H1 (cell line): ENCODE measurements around the gene TAS2R38. TPM values are rescaled to one million over a fixed set of nuclear protein-coding genes. Genes with fewer than 3 reads are reported as not detected.

Experiments used
- CTCF ChIA-PET: fragments of 300-600 bp; sonication (Branson Sonifier 250); formaldehyde crosslinking; loops from one replicate; lab custom pipeline; 2021; ENCODE audit not compliant: partially characterized antibody; lab: Charles Lee
- POLR2A ChIA-PET: fragments of 300-600 bp; sonication (Branson Sonifier 250); formaldehyde crosslinking; loops from one replicate; lab custom pipeline; 2021; ENCODE audit warnings: inconsistent platforms; ENCODE audit not compliant: partially characterized antibody; lab: Charles Lee
- DNase-seq, 2 experiments: peaks; one replicate each; pipeline versions ENCODE4 v3.0.0 to v3.0.0-alpha.2; 2010 to 2022; ENCODE audit warnings: low spot score in 2 of 2, low read depth in 1 of 2, mixed read lengths in 1 of 2
- FAIRE-seq: peaks from 2 replicates; lab custom pipeline; 2011; peaks lifted over from hg19 to GRCh38; lab: Jason Lieb, UNC
- H2AFZ ChIP-seq: 2 replicates; pipeline ENCODE4 v1.8.1; 2012; ENCODE audit warnings: low read length, inconsistent platforms
- H2AK5ac ChIP-seq: 2 replicates; pipeline ENCODE4 v1.6.1; 2013; ENCODE audit warnings: low read depth, low read length
- H2BK120ac ChIP-seq: replicated peaks from 2 replicates; pipeline ENCODE3; 2013; ENCODE audit warnings: low read depth, low read length, inconsistent platforms
- H2BK12ac ChIP-seq: 2 replicates; pipeline ENCODE4 v1.6.1; 2013; ENCODE audit warnings: low read depth, low read length
- H2BK15ac ChIP-seq: 2 replicates; pipeline ENCODE4 v1.6.1; 2013; ENCODE audit warnings: low read length
- H2BK20ac ChIP-seq: 2 replicates; pipeline ENCODE4 v1.6.1; 2013; ENCODE audit warnings: low read length
- H2BK5ac ChIP-seq: 2 replicates; pipeline ENCODE4 v1.6.1; 2013; ENCODE audit warnings: low read depth, low read length
- H3K14ac ChIP-seq: 2 replicates; pipeline ENCODE4 v1.6.1; 2013; ENCODE audit warnings: inconsistent platforms; ENCODE audit not compliant: insufficient read length
- H3K18ac ChIP-seq: 2 replicates; pipeline ENCODE4 v1.6.1; 2013; ENCODE audit warnings: low read length; ENCODE audit errors: extremely low read depth
- H3K23ac ChIP-seq: 2 replicates; pipeline ENCODE4 v1.6.1; 2013; ENCODE audit warnings: inconsistent platforms; ENCODE audit not compliant: insufficient read length
- H3K23me2 ChIP-seq: 2 replicates; pipeline ENCODE4 v1.6.1; 2013; ENCODE audit warnings: low read depth, low read length
- H3K27ac ChIP-seq: 2 replicates; pipeline ENCODE4 v1.6.1; 2011; ENCODE audit warnings: low read depth, low read length, inconsistent platforms
- H3K27me3 ChIP-seq, 4 experiments: replicated peaks in 1 of 4; 1 replicate in 1 of 4; 2 replicates in 3 of 4; pipeline versions ENCODE4 v1.6.1 to v1.8.1; 2011 to 2013; ENCODE audit warnings: low read length in 3 of 4, mild to moderate bottlenecking in 3 of 4, inconsistent platforms in 2 of 4, mixed read lengths in 2 of 4, moderate library complexity in 1 of 4; ENCODE audit not compliant: control insufficient read depth in 3 of 4, insufficient read depth in 3 of 4; ENCODE audit errors: extremely low read depth in 1 of 4
- H3K36me3 ChIP-seq, 4 experiments: 2 replicates each; pipeline versions ENCODE4 v1.6.1 to v1.8.1; 2011 to 2013; ENCODE audit warnings: mild to moderate bottlenecking in 4 of 4, low read length in 3 of 4, moderate library complexity in 2 of 4, control low read depth in 1 of 4, inconsistent platforms in 1 of 4; ENCODE audit not compliant: insufficient read depth in 4 of 4, control insufficient read depth in 2 of 4
- H3K4ac ChIP-seq: replicated peaks from 2 replicates; pipeline ENCODE3; 2013; ENCODE audit warnings: low read length, low read depth, mixed read lengths, inconsistent platforms; ENCODE audit not compliant: insufficient read length
- H3K4me1 ChIP-seq, 4 experiments: replicated peaks in 1 of 4; 1 replicate in 1 of 4; 2 replicates in 3 of 4; pipeline versions ENCODE4 v1.6.1 to v1.8.1; 2011 to 2013; ENCODE audit warnings: low read length in 3 of 4, inconsistent platforms in 2 of 4, mixed read lengths in 1 of 4; ENCODE audit not compliant: insufficient read depth in 4 of 4, control insufficient read depth in 3 of 4
- H3K4me2 ChIP-seq, 2 experiments: 2 replicates each; pipeline versions ENCODE4 v1.6.1 to v1.8.1; 2011 to 2013; ENCODE audit warnings: low read depth in 2 of 2, low read length in 2 of 2, control low read depth in 1 of 2, inconsistent platforms in 1 of 2, mild to moderate bottlenecking in 1 of 2; ENCODE audit not compliant: insufficient read depth in 1 of 2
- H3K4me3 ChIP-seq, 4 experiments: fragments of 200-600, 300-600 bp in 1 of 4; sonication (generic), shearing (Covaris generic), sonication (Bioruptor Twin) in 1 of 4; 2 replicates each; pipeline versions ENCODE4 v1.5.1 to v1.8.1; 2011 to 2016; ENCODE audit warnings: low read length in 4 of 4, low read depth in 3 of 4, control low read depth in 2 of 4, inconsistent platforms in 2 of 4, mild to moderate bottlenecking in 2 of 4, mixed read lengths in 1 of 4, moderate library complexity in 1 of 4; ENCODE audit not compliant: insufficient read depth in 2 of 4; ENCODE audit errors: extremely low read depth in 1 of 4
- H3K56ac ChIP-seq: replicated peaks from 2 replicates; pipeline ENCODE3; 2013; ENCODE audit warnings: low read depth, mild to moderate bottlenecking, mixed read lengths, low read length, inconsistent platforms; ENCODE audit not compliant: insufficient read length
- H3K79me1 ChIP-seq: 2 replicates; pipeline ENCODE4 v1.6.1; 2013; ENCODE audit warnings: low read depth, low read length, control low read depth
- H3K79me2 ChIP-seq, 2 experiments: 2 replicates each; pipeline versions ENCODE4 v1.6.1 to v1.8.1; 2012 to 2013; ENCODE audit warnings: low read length in 2 of 2, mild to moderate bottlenecking in 2 of 2, inconsistent platforms in 1 of 2; ENCODE audit not compliant: insufficient read depth in 2 of 2, control insufficient read depth in 1 of 2
- H3K9ac ChIP-seq, 4 experiments: replicated peaks in 1 of 4; 1 replicate in 1 of 4; 2 replicates in 3 of 4; pipeline versions ENCODE4 v1.6.1 to v1.8.1; 2011 to 2013; ENCODE audit warnings: low read depth in 3 of 4, low read length in 3 of 4, control low read depth in 2 of 4, mild to moderate bottlenecking in 2 of 4, moderate library complexity in 2 of 4, inconsistent platforms in 1 of 4; ENCODE audit errors: extremely low read depth in 1 of 4
- H3K9me3 ChIP-seq, 2 experiments: 2 replicates each; pipeline versions ENCODE4 v1.6.1 to v1.8.1; 2012 to 2013; ENCODE audit warnings: mild to moderate bottlenecking in 2 of 2, moderate library complexity in 2 of 2, control low read depth in 1 of 2, inconsistent platforms in 1 of 2, low read depth in 1 of 2, low read length in 1 of 2, mixed read lengths in 1 of 2; ENCODE audit not compliant: insufficient read depth in 2 of 2
- H4K20me1 ChIP-seq, 2 experiments: replicated peaks in 1 of 2; 2 replicates each; pipeline versions ENCODE3 to v1.8.1; 2011 to 2013; ENCODE audit warnings: inconsistent platforms in 2 of 2, low read length in 2 of 2, mild to moderate bottlenecking in 1 of 2; ENCODE audit not compliant: insufficient read depth in 2 of 2, control insufficient read depth in 1 of 2
- H4K5ac ChIP-seq: 2 replicates; pipeline ENCODE4 v1.6.1; 2013; ENCODE audit warnings: low read length, low read depth, mixed read lengths, inconsistent platforms; ENCODE audit not compliant: insufficient read length
- H4K8ac ChIP-seq: 2 replicates; pipeline ENCODE4 v1.8.0; 2013; ENCODE audit warnings: mild to moderate bottlenecking, moderate library complexity, low read length, inconsistent platforms; ENCODE audit not compliant: insufficient read depth; ENCODE audit errors: extremely low read depth
- H4K91ac ChIP-seq: replicated peaks from 2 replicates; pipeline ENCODE3; 2013; ENCODE audit warnings: low read length, mixed read lengths, inconsistent platforms; ENCODE audit not compliant: insufficient read length
- CHD1 ChIP-seq: IDR thresholded peaks from 2 replicates; pipeline ENCODE4 v1.6.1; 2012; ENCODE audit warnings: low read depth, low read length, improper control_type of control experiment
- CTBP2 ChIP-seq: IDR thresholded peaks from 2 replicates; pipeline ENCODE4 v1.7.0; 2011; ENCODE audit warnings: borderline replicate concordance, mild to moderate bottlenecking, moderate library complexity, mixed read lengths, low read length; ENCODE audit not compliant: insufficient read depth, insufficient read length
- GTF2F1 ChIP-seq: IDR thresholded peaks from 2 replicates; pipeline ENCODE4 v1.6.1; 2012; ENCODE audit warnings: low read depth, low read length, improper control_type of control experiment, borderline replicate concordance
- KDM4A ChIP-seq: IDR thresholded peaks from one replicate; pipeline ENCODE4 v1.7.1; 2012; ENCODE audit warnings: low read depth, mild to moderate bottlenecking, moderate library complexity, low read length, inconsistent platforms; ENCODE audit not compliant: severe bottlenecking
- MAFK ChIP-seq: IDR thresholded peaks from 2 replicates; pipeline ENCODE4 v1.6.1; 2012; ENCODE audit warnings: low read depth, mild to moderate bottlenecking, improper control_type of control experiment, low read length
- POU5F1 ChIP-seq: IDR thresholded peaks from 2 replicates; pipeline ENCODE4 v1.6.1; 2011; ENCODE audit warnings: low read depth, mild to moderate bottlenecking, low read length, moderate library complexity
- TCF12 ChIP-seq: IDR thresholded peaks from 2 replicates; pipeline ENCODE4 v1.6.1; 2011; ENCODE audit warnings: low read depth, mild to moderate bottlenecking, low read length
- TEAD4 ChIP-seq: IDR thresholded peaks from 2 replicates; pipeline ENCODE4 v1.6.1; 2012; ENCODE audit warnings: low read depth, low read length, inconsistent platforms, mixed read lengths
- WGBS, 2 experiments: shearing (Covaris generic) in 1 of 2; methylation state at CpG; one replicate each; pipeline versions ENCODE4 v1.1.6 to v1.1.7; 2013 to 2015; ENCODE audit warnings: low lambda C conversion rate in 2 of 2, mixed read lengths in 2 of 2, inconsistent platforms in 1 of 2, low coverage in 1 of 2, missing lambda C conversion rate in 1 of 2; ENCODE audit not compliant: insufficient replicate concordance in 2 of 2, insufficient coverage in 1 of 2, insufficient read length in 1 of 2; ENCODE audit errors: extremely low coverage in 1 of 2, missing lambda C conversion rate in 1 of 2; 5-methylcytosine and 5-hydroxymethylcytosine counted together
- polyA plus RNA-seq, 7 experiments: library from polyadenylated mRNA; depleted of rRNA in 3 of 7; stranded (reverse) in 5 of 7; unstranded in 2 of 7; fragments of >200 nt in 5 of 7; fragments of 200-250 nt in 2 of 7; gene quantifications; 1 replicate in 5 of 7; 2 replicates in 1 of 7; 4 replicates in 1 of 7; pipeline versions ENCODE4 v1.2.1 to v1.2.3, GENCODE V29; 2011 to 2013; ENCODE audit warnings: missing spikeins in 2 of 7, mixed read lengths in 2 of 7
- total RNA-seq: library from RNA; stranded (reverse); fragmentation: NEBNext Ultra II Directional; extraction: Animal tissue kit (Norgen Biotek cat#: 25700); gene quantifications from 2 replicates; pipeline ENCODE4 v1.2.1, GENCODE V29; 2021
- TF ChIP-seq, protein P1 (sequence below), 3 experiments: IDR thresholded peaks; 1 replicate in 2 of 3; 2 replicates in 1 of 3; pipeline versions ENCODE4 v1.5.1 to v1.6.1; 2011; ENCODE audit warnings: low read length in 3 of 3, mild to moderate bottlenecking in 3 of 3, inconsistent platforms in 2 of 3, low read depth in 1 of 3, moderate library complexity in 1 of 3; ENCODE audit not compliant: insufficient read depth in 1 of 3; ENCODE audit errors: control extremely low read depth in 1 of 3
- TF ChIP-seq, protein P2 (sequence below): IDR thresholded peaks from 2 replicates; pipeline ENCODE4 v1.6.1; 2012; ENCODE audit warnings: low read length, inconsistent platforms

TAS2R38 gene
- total and polyA plus RNA-seq, 2 of the 8 experiments (the other 6 are each of a cell fraction or from before 2014, with no cell fraction given) = 0.11 TPM; not detected in 1

DNA sequence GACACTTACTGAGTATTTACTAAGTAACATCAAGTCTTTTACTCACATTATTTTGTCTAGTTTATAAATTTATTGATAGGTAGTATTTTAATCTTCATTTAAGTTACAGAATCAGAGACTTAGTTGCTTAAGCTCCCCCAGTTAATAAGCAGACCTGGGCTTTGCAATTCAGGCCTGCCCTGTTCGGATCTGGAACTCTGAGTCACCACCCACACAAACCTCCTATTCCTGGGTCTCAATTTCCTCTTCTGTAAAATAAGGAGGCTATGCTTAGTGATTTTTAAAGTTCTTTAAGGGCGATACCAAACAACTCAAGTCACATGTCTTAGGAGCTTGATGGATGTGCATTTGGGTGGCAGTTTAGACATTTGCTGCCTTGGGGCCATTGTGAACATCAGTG lies 18.6 kb upstream of the TAS2R38 start:
- POLR2A ChIA-PET = no interaction called here
- TF ChIP-seq, protein P1, sequence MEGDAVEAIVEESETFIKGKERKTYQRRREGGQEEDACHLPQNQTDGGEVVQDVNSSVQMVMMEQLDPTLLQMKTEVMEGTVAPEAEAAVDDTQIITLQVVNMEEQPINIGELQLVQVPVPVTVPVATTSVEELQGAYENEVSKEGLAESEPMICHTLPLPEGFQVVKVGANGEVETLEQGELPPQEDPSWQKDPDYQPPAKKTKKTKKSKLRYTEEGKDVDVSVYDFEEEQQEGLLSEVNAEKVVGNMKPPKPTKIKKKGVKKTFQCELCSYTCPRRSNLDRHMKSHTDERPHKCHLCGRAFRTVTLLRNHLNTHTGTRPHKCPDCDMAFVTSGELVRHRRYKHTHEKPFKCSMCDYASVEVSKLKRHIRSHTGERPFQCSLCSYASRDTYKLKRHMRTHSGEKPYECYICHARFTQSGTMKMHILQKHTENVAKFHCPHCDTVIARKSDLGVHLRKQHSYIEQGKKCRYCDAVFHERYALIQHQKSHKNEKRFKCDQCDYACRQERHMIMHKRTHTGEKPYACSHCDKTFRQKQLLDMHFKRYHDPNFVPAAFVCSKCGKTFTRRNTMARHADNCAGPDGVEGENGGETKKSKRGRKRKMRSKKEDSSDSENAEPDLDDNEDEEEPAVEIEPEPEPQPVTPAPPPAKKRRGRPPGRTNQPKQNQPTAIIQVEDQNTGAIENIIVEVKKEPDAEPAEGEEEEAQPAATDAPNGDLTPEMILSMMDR (IDR thresholded peaks at IDR 0.05; ENCODE audit: control extremely low read depth in 1 of 3, insufficient read depth in 1 of 3, low read depth in 1 of 3, low read length in 3 of 3) = no peak
- no peak for TF ChIP-seq TEAD4
- no peak for TF ChIP-seq GTF2F1
- TF ChIP-seq CTBP2 = no peak
- no peak for TF ChIP-seq MAFK
- no peak for TF ChIP-seq KDM4A
- TF ChIP-seq, protein P2, sequence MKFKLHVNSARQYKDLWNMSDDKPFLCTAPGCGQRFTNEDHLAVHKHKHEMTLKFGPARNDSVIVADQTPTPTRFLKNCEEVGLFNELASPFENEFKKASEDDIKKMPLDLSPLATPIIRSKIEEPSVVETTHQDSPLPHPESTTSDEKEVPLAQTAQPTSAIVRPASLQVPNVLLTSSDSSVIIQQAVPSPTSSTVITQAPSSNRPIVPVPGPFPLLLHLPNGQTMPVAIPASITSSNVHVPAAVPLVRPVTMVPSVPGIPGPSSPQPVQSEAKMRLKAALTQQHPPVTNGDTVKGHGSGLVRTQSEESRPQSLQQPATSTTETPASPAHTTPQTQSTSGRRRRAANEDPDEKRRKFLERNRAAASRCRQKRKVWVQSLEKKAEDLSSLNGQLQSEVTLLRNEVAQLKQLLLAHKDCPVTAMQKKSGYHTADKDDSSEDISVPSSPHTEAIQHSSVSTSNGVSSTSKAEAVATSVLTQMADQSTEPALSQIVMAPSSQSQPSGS = no peak
- no peak for TF ChIP-seq TCF12
- no peak for TF ChIP-seq POU5F1
- no peak for TF ChIP-seq CHD1

More for the DNA sequence above, 18.6 kb upstream of the TAS2R38 start:
- H3K4me1 ChIP-seq = 0 out of 7 replicates have a peak, but pooled peaks cover 0 to 2% (median 0%) of the 10 kb centered on the region in 4 experiments
- H3K79me1 ChIP-seq = no peaks in the 10 kb centered on the region
- no peak overlapping the region for H4K8ac ChIP-seq
- H3K27me3 ChIP-seq = no peaks in the 10 kb centered on the region; a peak in 1 of 7 replicates
- H3K56ac ChIP-seq = no peak overlapping the region
- H3K36me3 ChIP-seq = no peaks in the 10 kb centered on the region
- FAIRE-seq (no peak), DNase-seq (no peak)
- H2BK5ac ChIP-seq = no peak overlapping the region
- CTCF ChIA-PET = interaction anchor here (0.9 to 3.3 kb wide), 5 partner anchors 10 to 21 kb away, joined by 3 to 28 read pairs (median 4); no protein-coding TSS in a partner anchor
- no peaks in the 10 kb centered on the region; a peak in 1 of 4 replicates for H3K9me3 ChIP-seq
- H4K20me1 ChIP-seq = no peaks in the 10 kb centered on the region
- no peak overlapping the region for H2BK12ac ChIP-seq
- no peak overlapping the region for H2BK120ac ChIP-seq
- no peak overlapping the region for H2AFZ ChIP-seq
- H3K79me2 ChIP-seq = no peaks in the 10 kb centered on the region
- no peak overlapping the region for H3K23ac ChIP-seq
- WGBS, 2 experiments = 83% methylated on average over 2 of the region's 2 CpGs; no CpG with 5 or more reads in 1 of the 2 experiments
- peaks cover 2% of the 10 kb centered on the region; the same call in 1 of the 2 replicates for H3K23me2 ChIP-seq
- no peak overlapping the region for H3K4me3 ChIP-seq
- H3K14ac ChIP-seq = no peak overlapping the region
- no peak overlapping the region for H3K27ac ChIP-seq
- H3K9ac ChIP-seq = no peak overlapping the region
- no peak overlapping the region for H2BK15ac ChIP-seq
- H3K4ac ChIP-seq = no peak overlapping the region
- no peak overlapping the region for H2BK20ac ChIP-seq
- no peak overlapping the region for H3K4me2 ChIP-seq
- no peak overlapping the region for H4K5ac ChIP-seq
- no peak overlapping the region for H4K91ac ChIP-seq
- H2AK5ac ChIP-seq = no peak overlapping the region
- no peak overlapping the region for H3K18ac ChIP-seq
